ENCODE results near the gene LOXL1. TPM values are rescaled to one million over a fixed set of nuclear protein-coding genes. Genes with fewer than 3 reads are reported as not detected.
"Not testable (repeated sequence)": the region's sequence is repeated elsewhere in the genome, so short reads cannot be mapped to it uniquely, and the experiment has no call there.

The LOXL1 gene
- total RNA-seq, 1 donor from 2014 or later, result 16.6 TPM

- DNase-seq (ENCODE audit: low spot score), result no peak
- intact Hi-C loops (cut with DNase I), result no loop called here
- ATAC-seq, result no peak
Observed at GRCh38 chr15:73948396-73948795, 22.1 kb downstream of the LOXL1 start.

DNA sequence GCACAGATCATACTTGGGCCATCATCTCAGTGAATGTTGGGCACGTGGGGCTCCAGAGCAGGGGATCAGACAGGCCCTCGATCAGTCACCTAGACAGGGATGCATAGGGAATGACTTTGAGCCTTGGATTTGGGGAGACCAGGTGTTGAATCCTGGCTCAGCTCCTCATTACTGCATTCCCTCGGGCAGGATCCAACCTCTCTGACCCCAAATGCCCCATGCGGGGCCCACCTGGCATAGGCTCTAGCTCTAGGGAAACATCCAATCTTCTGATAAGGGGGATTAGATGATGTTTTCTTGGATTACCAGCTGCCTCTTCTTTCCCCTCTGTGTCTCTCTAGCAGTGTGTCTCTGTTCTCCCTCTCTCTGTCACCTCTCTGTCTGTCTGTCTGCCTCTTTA, 22.7 kb downstream of the LOXL1 start:
- no peak for DNase-seq (ENCODE audit: low spot score)
- no peak for ATAC-seq
- intact Hi-C loops (cut with DNase I), result no loop called here

DNA sequence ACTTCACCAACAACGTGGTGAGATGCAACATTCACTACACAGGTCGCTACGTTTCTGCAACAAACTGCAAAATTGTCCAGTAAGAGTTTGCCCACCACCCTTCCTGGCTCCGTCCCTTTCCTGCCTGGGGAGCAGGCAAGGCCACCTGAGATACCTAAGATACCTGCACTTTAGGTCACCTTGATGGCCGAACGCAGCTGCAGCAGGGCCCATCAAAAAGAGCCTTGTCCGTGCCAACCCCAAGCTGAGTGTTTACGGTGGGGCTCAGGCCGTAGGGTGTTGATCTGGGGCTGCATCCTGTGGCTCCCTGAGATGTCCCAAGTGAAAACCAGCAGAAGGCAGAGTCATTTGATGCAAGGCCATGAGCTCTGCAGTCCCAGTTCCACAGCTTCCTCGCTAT, 23.2 kb downstream of the LOXL1 start:
- intact Hi-C loops (cut with DNase I), result no loop called here
- DNase-seq (ENCODE audit: low spot score), result no peak
- no peak for ATAC-seq

- no peak for ATAC-seq
- no peak for DNase-seq (ENCODE audit: low spot score)
Observed at GRCh38 chr15:73950479-73950830, 24.2 kb downstream of the LOXL1 start.

GRCh38 chr15:73950831-73951561, 24.7 kb downstream of the LOXL1 start:
- intact Hi-C loops (cut with DNase I), result no loop called here

More at GRCh38 chr15:73950479-73950830, 24.2 kb downstream of the LOXL1 start:
- intact Hi-C loops (cut with DNase I), result no loop called here

DNA sequence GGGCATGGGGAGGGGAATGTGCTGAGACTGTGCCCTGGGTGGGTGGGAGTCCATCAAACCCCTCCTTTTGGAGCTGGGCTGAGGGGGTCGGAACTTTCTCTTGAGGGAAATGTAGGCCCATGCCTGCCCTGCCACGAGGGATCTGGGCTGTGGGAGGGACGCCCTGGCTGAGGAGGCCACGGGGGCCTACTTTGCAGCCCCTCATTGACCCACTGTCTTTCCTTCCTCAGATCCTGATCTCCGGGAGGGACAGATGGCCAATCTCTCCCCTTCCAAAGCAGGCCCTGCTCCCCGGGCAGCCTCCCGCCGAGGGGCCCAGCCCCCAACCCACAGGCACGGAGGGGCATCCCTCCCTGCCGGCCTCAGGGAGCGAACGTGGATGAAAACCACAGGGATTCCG, 25.3 kb downstream of the LOXL1 start:
- DNase-seq (ENCODE audit: low spot score), result no peak
- intact Hi-C loops (cut with DNase I), result no loop called here

More at GRCh38 chr15:73950831-73951561, 24.7 kb downstream of the LOXL1 start:
- ATAC-seq (peak; percentile 97), DNase-seq (ENCODE audit: low spot score) (peak; percentile 95)

DNA sequence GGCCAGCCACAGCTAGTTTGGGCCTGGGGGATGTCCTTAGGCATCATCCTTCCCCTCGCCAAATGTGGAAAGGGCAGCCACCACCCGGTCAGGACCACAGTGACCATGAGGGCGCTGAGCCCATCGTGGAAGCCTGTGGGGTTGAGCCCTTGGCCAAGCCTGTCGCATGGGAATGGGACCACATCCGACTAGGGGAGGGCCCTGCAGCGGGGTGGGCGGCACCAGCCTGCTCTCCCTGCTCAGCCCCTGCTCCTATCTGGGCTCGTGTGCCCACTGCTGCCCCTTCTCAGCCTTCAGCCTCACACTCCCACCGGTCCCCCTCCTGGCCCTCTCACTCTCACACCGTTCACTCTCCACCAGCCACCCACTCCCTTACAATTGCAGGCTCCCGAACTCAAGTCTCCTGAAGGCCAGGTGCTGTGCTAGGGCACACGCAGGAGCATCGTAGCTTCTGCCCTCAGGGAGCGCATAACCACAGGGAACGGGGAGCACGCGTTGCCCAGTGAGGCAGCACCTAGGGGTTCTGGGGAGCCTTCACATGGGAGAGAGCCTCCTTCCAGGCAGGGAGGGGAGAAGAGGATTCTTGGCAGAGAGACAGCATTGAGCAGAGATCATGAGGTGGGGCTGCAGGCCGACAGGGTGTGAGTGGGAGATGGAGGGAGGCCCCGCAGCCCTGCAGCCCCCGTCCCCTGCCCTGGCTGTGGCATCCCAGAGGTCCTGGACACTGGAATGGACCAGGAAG, 26.1 kb downstream of the LOXL1 start:
- DNase-seq (ENCODE audit: low spot score) (no peak), ATAC-seq (peak; percentile 16)
- intact Hi-C loops (cut with DNase I), result no loop called here

More for the DNA sequence above, 25.3 kb downstream of the LOXL1 start:
- peak; percentile 8 for ATAC-seq

DNA sequence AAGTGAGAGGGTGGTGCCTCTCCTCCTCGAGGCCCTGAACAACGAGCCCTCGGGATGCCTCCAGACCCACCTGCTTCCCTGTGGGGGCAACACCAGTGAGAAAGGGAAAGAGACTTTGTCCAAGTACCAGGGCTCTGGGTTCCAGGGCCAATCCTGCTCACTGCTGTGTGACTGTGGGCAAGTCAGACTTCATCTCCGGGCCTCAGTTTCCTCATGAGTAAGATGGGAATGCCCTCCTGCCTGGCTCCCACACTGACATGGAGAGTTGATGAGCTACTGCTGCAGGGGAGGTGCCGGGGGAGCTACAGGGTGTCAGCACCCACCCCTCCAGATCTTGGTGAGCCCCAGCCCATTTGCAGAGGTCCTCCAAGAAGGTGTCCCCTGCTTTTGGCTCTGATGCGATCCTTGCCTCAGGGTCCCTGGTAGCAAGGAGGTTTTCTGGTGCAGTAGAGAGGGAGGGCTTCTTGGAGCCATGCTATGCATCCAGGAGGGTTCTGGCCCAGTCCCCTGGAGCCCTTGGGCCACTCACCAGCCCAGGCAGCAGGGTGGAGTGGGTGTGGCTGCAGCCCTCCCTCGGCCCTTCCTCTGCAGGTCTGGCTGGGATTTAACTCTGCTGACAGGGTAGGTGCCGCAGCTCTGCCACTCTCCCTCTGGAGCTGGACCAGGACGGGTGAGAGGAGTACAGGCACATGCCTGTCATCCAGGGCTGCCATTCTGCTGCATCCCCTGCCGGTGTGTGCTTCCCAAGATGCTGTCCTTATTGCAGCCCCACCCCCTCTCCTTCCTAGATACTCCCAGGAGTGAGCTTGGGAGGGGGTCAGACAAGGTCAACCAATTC, 26.9 kb downstream of the LOXL1 start:
- intact Hi-C loops (cut with DNase I), result no loop called here
- DNase-seq (ENCODE audit: low spot score), result peak; percentile 50
- ATAC-seq, result no peak

- ATAC-seq (no peak), DNase-seq (ENCODE audit: low spot score) (peak; percentile 50)
- intact Hi-C loops (cut with DNase I), result loop anchor here (1.0 kb wide), 1 partner anchor 22 kb away; no protein-coding TSS in a partner anchor
Observed at GRCh38 chr15:73954188-73955145, 28.2 kb downstream of the LOXL1 start.

DNA sequence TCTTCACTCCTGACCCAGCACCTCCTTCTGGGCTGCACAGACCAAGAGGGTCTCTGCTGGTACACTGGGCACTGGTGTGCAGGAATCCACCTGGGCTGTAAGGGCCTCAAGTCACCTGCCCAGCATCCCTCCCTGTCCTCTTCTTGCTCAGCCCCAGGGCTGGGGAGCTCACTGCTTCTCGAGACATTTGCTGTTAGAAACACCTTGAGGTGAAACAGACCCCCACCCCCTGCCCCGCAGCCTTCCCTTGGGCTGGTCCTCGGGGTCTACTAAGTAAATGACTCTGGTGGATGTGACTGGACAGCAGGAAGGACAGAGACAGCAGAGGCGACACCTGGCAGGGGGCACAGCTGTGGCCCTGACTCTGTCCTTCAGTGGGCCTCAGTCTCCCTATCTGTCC, 29.1 kb downstream of the LOXL1 start:
- ATAC-seq (no peak), DNase-seq (ENCODE audit: low spot score) (peak; percentile 53)
- intact Hi-C loops (cut with DNase I), result no loop called here

GRCh38 chr15:73955861-73956742, 29.8 kb downstream of the LOXL1 start:
- DNase-seq (ENCODE audit: low spot score) (peak; percentile 53), ATAC-seq (no peak)
- intact Hi-C loops (cut with DNase I), result no loop called here

- DNase-seq (ENCODE audit: low spot score), result peak; percentile 59
- ATAC-seq, result no peak
- intact Hi-C loops (cut with DNase I), result no loop called here
Observed at GRCh38 chr15:73956743-73957135, 30.5 kb downstream of the LOXL1 start.

GRCh38 chr15:73957276-73957675, 31.0 kb downstream of the LOXL1 start:
- intact Hi-C loops (cut with DNase I), result no loop called here
- DNase-seq (ENCODE audit: low spot score), result peak; percentile 43
- no peak for ATAC-seq

DNA sequence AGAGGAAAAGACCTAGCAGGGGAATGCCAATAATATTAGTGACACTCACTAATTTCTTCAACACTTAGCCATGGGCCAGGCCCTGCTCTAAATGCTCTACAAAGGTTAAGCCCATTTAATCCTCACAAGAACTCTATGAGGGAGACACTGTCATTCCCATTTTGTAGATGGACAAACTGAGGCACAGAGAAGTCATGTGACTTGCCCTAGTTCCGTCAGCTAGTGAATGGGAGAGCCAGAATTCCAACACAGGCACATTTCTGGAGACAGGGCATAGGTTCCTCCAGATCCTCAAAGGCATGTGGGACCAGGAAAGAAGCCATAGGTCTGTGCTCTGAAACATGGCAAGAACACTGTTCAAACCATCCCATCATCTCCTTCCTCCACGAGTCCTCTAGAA, 31.5 kb downstream of the LOXL1 start:
- ATAC-seq (no peak), DNase-seq (ENCODE audit: low spot score) (no peak)
- intact Hi-C loops (cut with DNase I), result no loop called here

DNA sequence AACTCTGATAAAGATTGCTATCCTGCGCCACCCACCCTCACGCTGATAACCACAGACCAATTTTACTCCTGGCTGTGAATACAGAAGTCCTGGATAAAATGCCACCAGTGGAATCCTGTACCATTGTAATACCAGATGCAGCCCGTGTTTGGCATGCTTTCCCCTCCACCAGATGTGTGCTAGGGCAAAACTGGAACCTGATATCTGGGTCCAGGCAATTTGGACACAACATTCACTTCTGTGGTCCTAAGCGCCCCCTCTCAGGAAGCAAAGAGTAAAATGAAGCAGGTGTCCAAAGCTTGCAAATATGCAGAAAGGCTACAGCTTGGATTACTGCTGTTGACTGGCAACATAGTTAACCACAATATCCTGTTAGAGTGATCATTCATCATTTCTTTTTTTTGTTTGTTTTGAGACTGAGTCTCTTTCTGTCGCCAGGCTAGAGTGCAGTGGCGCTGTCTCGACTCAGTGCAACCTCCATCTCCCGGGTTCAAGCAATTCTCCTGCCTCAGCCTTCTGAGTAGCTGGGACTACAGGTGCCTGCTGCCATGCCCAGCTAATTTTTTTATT, 32.8 kb downstream of the LOXL1 start:
- DNase-seq (ENCODE audit: low spot score), result peak; percentile 28
- intact Hi-C loops (cut with DNase I), result no loop called here
- ATAC-seq, result no peak

GRCh38 chr15:73959801-73960200, 33.5 kb downstream of the LOXL1 start:
- ATAC-seq (no peak), DNase-seq (ENCODE audit: low spot score) (peak; percentile 30)
- intact Hi-C loops (cut with DNase I), result no loop called here

DNA sequence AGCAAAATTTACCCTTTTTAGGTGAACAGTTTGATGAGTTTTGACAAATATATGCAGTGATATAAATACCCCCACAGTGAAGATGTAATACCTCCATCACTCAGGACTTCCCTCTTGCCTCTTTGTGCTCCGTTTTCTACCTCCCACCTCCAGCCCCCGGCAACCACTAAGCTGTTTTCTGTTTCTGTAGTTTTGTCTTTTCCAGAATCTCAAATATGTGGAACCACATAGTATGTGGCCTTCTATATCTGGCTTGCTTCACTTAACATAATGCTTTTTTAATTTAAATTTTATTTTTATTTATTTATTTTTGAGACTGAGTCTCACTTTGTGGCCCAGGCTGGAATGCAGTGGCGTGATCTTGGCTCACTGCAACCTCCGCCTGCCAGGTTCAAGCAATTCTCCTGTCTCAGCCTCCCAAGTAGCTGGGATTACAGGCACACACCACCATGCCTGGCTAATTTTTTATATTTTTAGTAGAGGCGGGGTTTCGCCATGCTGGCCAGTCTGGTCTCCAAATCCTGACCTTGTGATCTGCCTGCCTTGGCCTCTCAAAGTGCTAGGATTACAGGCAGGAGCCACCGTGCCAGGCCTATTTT, 34.3 kb downstream of the LOXL1 start:
- intact Hi-C loops (cut with DNase I); ATAC-seq; DNase-seq (ENCODE audit: low spot score): not testable (repeated sequence)
